Tibial nerve (tissue), 4 donors: ENCODE data around the gene RFX6. TPM values are rescaled to one million over a fixed set of nuclear protein-coding genes. Genes with fewer than 3 reads are reported as not detected.
A peak's percentile ranks its signal among the peaks of the same experiment; 100 is the strongest.

Experiments used
- DNase-seq, 2 donors: peaks; one replicate each; pipeline ENCODE4 v3.0.0-alpha.2; 2019; ENCODE audit warnings: low spot score in 2 of 2
- H3K27ac ChIP-seq, 4 donors: fragments of 200-600 bp; sonication (generic) in 3 of 4; one replicate each; pipeline ENCODE4 v1.5.1; 2017 to 2019; ENCODE audit warnings: mild to moderate bottlenecking in 1 of 4
- H3K27me3 ChIP-seq, 2 donors: fragments of 200-600 bp; sonication (generic) in 1 of 2; one replicate each; pipeline versions ENCODE4 v1.5.1 to v1.6.0; 2017 to 2019
- H3K36me3 ChIP-seq, 3 donors: fragments of 200-600 bp; sonication (generic); one replicate each; pipeline ENCODE4 v1.5.1; 2018 to 2019
- H3K4me1 ChIP-seq, 4 donors: fragments of 200-600 bp; sonication (generic) in 3 of 4; one replicate each; pipeline ENCODE4 v1.5.1; 2017 to 2019
- H3K4me3 ChIP-seq, 4 donors: fragments of 200-600 bp; sonication (generic) in 3 of 4; one replicate each; pipeline ENCODE4 v1.5.1; 2017 to 2019; ENCODE audit warnings: mild to moderate bottlenecking in 1 of 4, moderate library complexity in 1 of 4
- H3K9me3 ChIP-seq, 4 donors: fragments of 200-600 bp; sonication (generic) in 3 of 4; one replicate each; pipeline ENCODE4 v1.5.1; 2017 to 2019
- CTCF ChIP-seq, 5 experiments: fragments of 200-600 bp in 3 of 5; fragments of 450-650 bp in 2 of 5; sonication (generic) in 3 of 5; IDR thresholded peaks; one replicate each; pipeline ENCODE4 v1.5.1; 2016 to 2019; ENCODE audit warnings: antibody characterized with exemption in 5 of 5, mild to moderate bottlenecking in 3 of 5, moderate library complexity in 2 of 5
- EP300 ChIP-seq, 2 donors: sonication (generic); formaldehyde crosslinking; IDR thresholded peaks; one replicate each; pipeline ENCODE4 v1.6.1; 2017; ENCODE audit warnings: antibody characterized with exemption in 2 of 2, mild to moderate bottlenecking in 1 of 2
- POLR2A ChIP-seq, 2 donors: fragments of 450-650 bp; IDR thresholded peaks; one replicate each; pipeline ENCODE4 v1.6.1; 2017; ENCODE audit warnings: antibody characterized with exemption in 2 of 2, mild to moderate bottlenecking in 2 of 2, moderate library complexity in 2 of 2
- WGBS, 2 donors: methylation state at CpG; one replicate each; pipeline ENCODE4 v1.1.5; 2018; 5-methylcytosine and 5-hydroxymethylcytosine counted together
- total RNA-seq, 4 donors: library from RNA; depleted of rRNA; stranded (reverse); fragments of >200 nt; gene quantifications; one replicate each; pipeline ENCODE4 v1.1.0, GENCODE V29; 2016

Gene RFX6
- total RNA-seq, 4 donors from 2014 or later = 0.22 TPM; not detected in 3

DNA sequence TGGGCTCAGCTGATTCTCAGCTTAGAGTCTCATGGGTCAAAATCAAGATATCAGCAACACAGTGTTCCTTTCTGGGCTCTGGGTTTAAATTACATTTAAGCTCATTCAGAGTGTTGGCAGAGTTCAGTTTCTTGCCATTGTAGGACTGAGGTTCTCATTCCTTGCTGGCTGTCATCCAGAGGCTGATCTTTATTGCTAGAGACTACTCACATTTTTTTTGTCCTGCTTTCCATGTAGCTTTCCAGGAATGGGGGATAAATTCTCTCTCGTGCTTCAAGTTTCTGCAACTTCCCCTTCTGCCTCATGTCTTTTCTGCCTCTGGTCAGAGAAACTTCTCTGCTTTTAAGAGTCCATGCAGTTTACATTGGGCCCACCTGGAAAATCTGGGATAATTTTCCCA, 86.9 kb downstream of the RFX6 start:
- DNase-seq = no peak
- Histone ChIP-seq H3K9me3 (no peaks in the 10 kb centered on the region), H3K27ac (no peak overlapping the region), H3K4me1 (no peaks in the 10 kb centered on the region), H3K36me3 (no peaks in the 10 kb centered on the region), H3K27me3 (no peaks in the 10 kb centered on the region), H3K4me3 (no peak overlapping the region)
- WGBS, 2 donors = 32 to 43% methylated on average over 1 of the region's 1 CpG
- TF ChIP-seq EP300 (IDR thresholded peaks at IDR 0.05) (no peak), CTCF (IDR thresholded peaks at IDR 0.05) (no peak), POLR2A (IDR thresholded peaks at IDR 0.05) (no peak)

DNA sequence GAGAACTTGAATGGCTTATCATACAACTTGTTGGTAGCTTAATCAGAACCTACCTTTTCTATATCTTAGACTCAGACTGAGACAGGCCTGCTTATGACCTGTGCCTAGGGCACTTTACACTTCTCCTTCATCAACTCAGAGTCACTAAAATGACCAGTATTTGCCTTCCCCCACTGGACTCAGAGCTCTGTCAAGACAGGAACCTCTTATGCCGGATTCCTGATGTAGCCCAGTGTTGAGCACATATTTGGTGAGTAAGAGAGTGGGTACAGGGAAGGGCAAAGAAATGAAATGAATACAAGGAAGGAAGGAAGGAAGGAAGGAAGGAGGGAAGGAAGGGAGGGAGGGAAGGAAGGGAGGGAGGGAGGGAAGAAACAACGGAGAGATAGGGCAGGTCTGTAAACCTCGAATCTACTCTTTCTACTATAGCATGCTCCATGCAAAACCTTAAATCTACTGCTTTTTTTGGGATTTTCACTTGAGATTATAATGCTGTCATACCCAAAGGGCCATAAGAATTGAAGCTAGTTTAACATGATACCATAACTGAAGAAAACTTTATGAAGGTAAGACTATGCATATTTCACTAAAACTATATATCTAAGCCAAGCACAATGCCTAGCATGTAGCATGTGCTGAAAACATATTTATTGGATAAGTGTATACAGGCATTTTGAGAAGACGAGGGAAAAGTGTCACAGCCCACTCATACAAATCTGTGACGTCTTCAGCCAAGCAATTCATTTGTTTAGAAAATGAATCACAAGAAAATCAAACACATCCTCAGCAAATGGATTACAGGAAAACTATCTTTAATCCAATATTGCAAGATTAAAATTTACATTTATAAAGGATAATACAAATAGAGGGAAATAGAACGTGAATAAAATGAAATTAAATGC, 89.9 kb downstream of the RFX6 start:
- Histone ChIP-seq H3K27ac (no peak overlapping the region), H3K4me3 (no peak overlapping the region), H3K36me3 (no peaks in the 10 kb centered on the region), H3K4me1 (no peaks in the 10 kb centered on the region), H3K27me3 (no peaks in the 10 kb centered on the region), H3K9me3 (no peaks in the 10 kb centered on the region)
- no peak for TF ChIP-seq POLR2A (IDR thresholded peaks at IDR 0.05)
- no peak for TF ChIP-seq EP300 (IDR thresholded peaks at IDR 0.05)
- no peak for TF ChIP-seq CTCF (IDR thresholded peaks at IDR 0.05)
- no peak for DNase-seq
- 66 to 73% methylated on average over 6 of the region's 6 CpGs for WGBS, 2 donors

DNA sequence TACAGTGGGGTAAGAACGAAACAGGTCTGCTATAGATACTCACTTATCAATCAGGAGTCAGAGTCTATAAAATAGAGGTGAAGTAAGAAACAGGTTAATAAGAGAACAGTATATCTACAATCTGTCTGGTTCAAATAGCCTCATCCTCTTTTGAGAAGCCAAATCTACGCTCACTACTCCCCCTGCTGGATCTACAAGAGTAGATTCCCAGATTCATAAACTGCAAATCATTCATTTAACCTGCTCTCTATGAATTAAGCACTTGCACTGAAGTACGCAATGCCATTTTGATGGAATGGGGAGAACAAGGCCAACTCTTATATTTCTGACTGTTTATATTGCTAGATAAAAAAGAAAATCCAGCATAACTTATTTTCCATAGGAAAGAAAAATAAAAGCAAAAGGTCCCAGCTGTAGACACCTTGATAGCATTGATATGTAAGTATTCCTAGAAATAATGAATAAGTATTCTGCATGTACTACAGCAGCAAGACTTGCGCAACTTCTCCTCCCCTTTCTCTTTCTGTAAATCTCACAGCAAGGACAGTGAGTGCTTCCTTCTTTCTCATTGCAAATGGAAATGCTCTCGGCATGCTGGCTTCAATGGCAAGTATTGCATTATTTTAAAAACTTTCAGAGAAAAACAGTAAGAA, 92.3 kb downstream of the RFX6 start:
- Histone ChIP-seq H3K4me1 (no peaks in the 10 kb centered on the region), H3K36me3 (no peaks in the 10 kb centered on the region), H3K27ac (no peak overlapping the region), H3K27me3 (no peaks in the 10 kb centered on the region), H3K9me3 (no peaks in the 10 kb centered on the region), H3K4me3 (no peak overlapping the region)
- peak in 4 of 5 experiments; percentile 37 to 61 (median 47) for TF ChIP-seq CTCF (IDR thresholded peaks at IDR 0.05)
- TF ChIP-seq EP300 (IDR thresholded peaks at IDR 0.05) = no peak
- DNase-seq = no peak
- 25 to 31% methylated on average over 5 of the region's 5 CpGs for WGBS, 2 donors

- Histone ChIP-seq H3K4me1 (no peaks in the 10 kb centered on the region), H3K4me3 (no peak overlapping the region), H3K27ac (no peak overlapping the region), H3K27me3 (no peaks in the 10 kb centered on the region), H3K9me3 (no peaks in the 10 kb centered on the region), H3K36me3 (no peaks in the 10 kb centered on the region)
- no peak for DNase-seq
- 0 to 3% methylated on average over 1 of the region's 1 CpG for WGBS, 2 donors
- TF ChIP-seq EP300 (IDR thresholded peaks at IDR 0.05) = no peak
- peak; percentile 25 to 56 (median 42) for TF ChIP-seq CTCF (IDR thresholded peaks at IDR 0.05)
- no peak for TF ChIP-seq POLR2A (IDR thresholded peaks at IDR 0.05)
Measured at GRCh38 chr6:116971959-116972358, 94.9 kb downstream of the RFX6 start.

DNA sequence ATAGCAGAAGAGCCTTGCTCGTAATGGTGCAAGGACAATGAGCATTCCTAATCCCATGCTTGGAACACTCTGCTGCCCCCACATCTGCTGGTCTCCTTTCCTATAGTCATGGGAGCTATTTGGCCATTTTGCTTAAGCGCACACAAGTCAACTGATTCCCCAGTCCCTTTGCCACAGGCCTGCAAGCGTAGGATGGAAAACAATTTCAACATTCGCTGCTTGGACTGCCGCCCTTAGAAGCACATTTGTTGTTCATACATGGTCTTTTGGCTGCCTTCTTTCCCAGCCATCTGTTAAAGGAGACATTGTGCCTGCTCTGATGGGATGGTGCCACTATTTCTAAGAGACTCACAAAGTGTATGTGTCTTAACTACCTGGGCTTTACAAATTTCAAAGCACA, 96.9 kb downstream of the RFX6 start:
- no peak for DNase-seq
- Histone ChIP-seq H3K27ac (no peak overlapping the region), H3K36me3 (no peaks in the 10 kb centered on the region), H3K9me3 (no peaks in the 10 kb centered on the region), H3K4me3 (no peak overlapping the region), H3K27me3 (no peaks in the 10 kb centered on the region), H3K4me1 (no peaks in the 10 kb centered on the region)
- no peak for TF ChIP-seq CTCF (IDR thresholded peaks at IDR 0.05)
- no peak for TF ChIP-seq EP300 (IDR thresholded peaks at IDR 0.05)
- no peak for TF ChIP-seq POLR2A (IDR thresholded peaks at IDR 0.05)
- 37 to 51% methylated on average over 5 of the region's 5 CpGs for WGBS, 2 donors
